SK-N-SH treated with all-trans-retinoic acid at 6 μM for 48 hours (cell line): ENCODE data around the gene JPH3.

Experiments used
- ARNTL ChIP-seq: fragments of 450-650 bp; formaldehyde crosslinking; IDR thresholded peaks from 2 replicates; pipeline ENCODE4 v1.5.0; 2020; ENCODE audit warnings: low read depth, mild to moderate bottlenecking, moderate library complexity, borderline replicate concordance
- BACH2 ChIP-seq: fragments of 250-450 bp; sonication (Bioruptor Pico); IDR thresholded peaks from 2 replicates; pipeline ENCODE4 v1.9.0; 2021; ENCODE audit warnings: mild to moderate bottlenecking, borderline replicate concordance
- CREB5 ChIP-seq: fragments of 250-450 bp; sonication (Bioruptor Pico); IDR thresholded peaks from 2 replicates; pipeline ENCODE4 v1.5.1; 2020; ENCODE audit warnings: low read depth, mild to moderate bottlenecking, moderate library complexity
- POU6F1 ChIP-seq: fragments of 250-450 bp; sonication (Bioruptor Pico); IDR thresholded peaks from 2 replicates; pipeline ENCODE4 v1.8.0; 2021; ENCODE audit warnings: low read depth, mild to moderate bottlenecking, moderate library complexity, borderline replicate concordance
- TCF4 ChIP-seq: fragments of 250-450 bp; sonication (Bioruptor Pico); IDR thresholded peaks from 2 replicates; pipeline ENCODE4 v1.8.0; 2021; ENCODE audit warnings: mild to moderate bottlenecking, moderate library complexity, borderline replicate concordance
- TSHZ2 ChIP-seq: fragments of 250-450 bp; sonication (Bioruptor Pico); IDR thresholded peaks from 2 replicates; pipeline ENCODE4 v1.5.0; 2020; ENCODE audit warnings: mild to moderate bottlenecking, moderate library complexity
- ZC3H10 ChIP-seq: fragments of 250-450 bp; sonication (Bioruptor Pico); IDR thresholded peaks from 2 replicates; pipeline ENCODE4 v1.5.1; 2021; ENCODE audit warnings: mild to moderate bottlenecking, moderate library complexity
- ZFP3 ChIP-seq: fragments of 250-450 bp; sonication (Bioruptor Pico); IDR thresholded peaks from 2 replicates; pipeline ENCODE4 v1.5.0; 2020; ENCODE audit warnings: mild to moderate bottlenecking, moderate library complexity
- ZNF565 ChIP-seq: fragments of 450-650 bp; formaldehyde crosslinking; conservative IDR thresholded peaks from 2 replicates; pipeline ENCODE4 v1.5.0; 2020; ENCODE audit warnings: low read depth, mild to moderate bottlenecking, moderate library complexity
- ZNF70 ChIP-seq: fragments of 450-650 bp; formaldehyde crosslinking; IDR thresholded peaks from 2 replicates; pipeline ENCODE4 v1.5.0; 2020; ENCODE audit warnings: mild to moderate bottlenecking, moderate library complexity
- ZNF8 ChIP-seq: fragments of 450-650 bp; formaldehyde crosslinking; IDR thresholded peaks from 2 replicates; pipeline ENCODE4 v1.5.0; 2020; ENCODE audit warnings: mild to moderate bottlenecking, moderate library complexity
- TF ChIP-seq, protein P1 (sequence below): fragments of 250-450 bp; sonication (Bioruptor Pico); IDR thresholded peaks from 2 replicates; pipeline ENCODE4 v1.8.0; 2020; ENCODE audit warnings: mild to moderate bottlenecking, moderate library complexity, borderline replicate concordance
- TF ChIP-seq, protein P2 (sequence below): fragments of 250-450 bp; sonication (Bioruptor Pico); IDR thresholded peaks from 2 replicates; pipeline ENCODE4 v1.5.1; 2021; ENCODE audit warnings: mild to moderate bottlenecking, moderate library complexity

- TF ChIP-seq CREB5 (no peak), ZC3H10 (CRISPR knock-in tag) (no peak), ARNTL (no peak), ZFP3 (CRISPR knock-in tag) (no peak), TCF4 (CRISPR knock-in tag) (no peak), ZNF8 (no peak), ZNF70 (CRISPR knock-in tag) (no peak), BACH2 (CRISPR knock-in tag) (no peak), POU6F1 (CRISPR knock-in tag) (no peak), TSHZ2 (CRISPR knock-in tag) (no peak), ZNF565 (CRISPR knock-in tag) (no peak)
- TF ChIP-seq, protein P1, sequence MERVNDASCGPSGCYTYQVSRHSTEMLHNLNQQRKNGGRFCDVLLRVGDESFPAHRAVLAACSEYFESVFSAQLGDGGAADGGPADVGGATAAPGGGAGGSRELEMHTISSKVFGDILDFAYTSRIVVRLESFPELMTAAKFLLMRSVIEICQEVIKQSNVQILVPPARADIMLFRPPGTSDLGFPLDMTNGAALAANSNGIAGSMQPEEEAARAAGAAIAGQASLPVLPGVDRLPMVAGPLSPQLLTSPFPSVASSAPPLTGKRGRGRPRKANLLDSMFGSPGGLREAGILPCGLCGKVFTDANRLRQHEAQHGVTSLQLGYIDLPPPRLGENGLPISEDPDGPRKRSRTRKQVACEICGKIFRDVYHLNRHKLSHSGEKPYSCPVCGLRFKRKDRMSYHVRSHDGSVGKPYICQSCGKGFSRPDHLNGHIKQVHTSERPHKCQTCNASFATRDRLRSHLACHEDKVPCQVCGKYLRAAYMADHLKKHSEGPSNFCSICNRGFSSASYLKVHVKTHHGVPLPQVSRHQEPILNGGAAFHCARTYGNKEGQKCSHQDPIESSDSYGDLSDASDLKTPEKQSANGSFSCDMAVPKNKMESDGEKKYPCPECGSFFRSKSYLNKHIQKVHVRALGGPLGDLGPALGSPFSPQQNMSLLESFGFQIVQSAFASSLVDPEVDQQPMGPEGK (CRISPR knock-in tag) = no peak
- TF ChIP-seq, protein P2, sequence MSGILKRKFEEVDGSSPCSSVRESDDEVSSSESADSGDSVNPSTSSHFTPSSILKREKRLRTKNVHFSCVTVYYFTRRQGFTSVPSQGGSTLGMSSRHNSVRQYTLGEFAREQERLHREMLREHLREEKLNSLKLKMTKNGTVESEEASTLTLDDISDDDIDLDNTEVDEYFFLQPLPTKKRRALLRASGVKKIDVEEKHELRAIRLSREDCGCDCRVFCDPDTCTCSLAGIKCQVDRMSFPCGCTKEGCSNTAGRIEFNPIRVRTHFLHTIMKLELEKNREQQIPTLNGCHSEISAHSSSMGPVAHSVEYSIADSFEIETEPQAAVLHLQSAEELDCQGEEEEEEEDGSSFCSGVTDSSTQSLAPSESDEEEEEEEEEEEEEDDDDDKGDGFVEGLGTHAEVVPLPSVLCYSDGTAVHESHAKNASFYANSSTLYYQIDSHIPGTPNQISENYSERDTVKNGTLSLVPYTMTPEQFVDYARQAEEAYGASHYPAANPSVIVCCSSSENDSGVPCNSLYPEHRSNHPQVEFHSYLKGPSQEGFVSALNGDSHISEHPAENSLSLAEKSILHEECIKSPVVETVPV (CRISPR knock-in tag) = no peak
Measured at GRCh38 chr16:87741700-87742415, 139.6 kb downstream of the JPH3 start.
